Activated B cell treated with CpG ODN at 0.5 μM for 24 hours (primary cell): ENCODE measurements around the gene CDK4. TPM values are rescaled to one million over a fixed set of nuclear protein-coding genes. Genes with fewer than 3 reads are reported as not detected.

Experiments
- ATAC-seq: fragments of 200-7000 bp; cut with Tn5 transposase; one replicate; pipeline ENCODE4 v1.10.0; 2021; ENCODE audit warnings: low read depth, mild to moderate bottlenecking, moderate library complexity
- CTCF ChIA-PET: fragments of 350-600 bp; sonication (Branson Sonifier 250); formaldehyde crosslinking; loops from one replicate; lab custom pipeline; 2021; ENCODE audit warnings: antibody characterized with exemption; lab: Charles Lee
- POLR2A ChIA-PET: fragments of 350-600 bp; sonication (Branson Sonifier 250); formaldehyde crosslinking; loops from one replicate; lab custom pipeline; 2021; ENCODE audit warnings: antibody characterized with exemption; lab: Charles Lee
- DNase-seq: peaks from one replicate; pipeline ENCODE4 v3.0.0; 2022
- H3K27ac Mint-ChIP-seq: one replicate; pipeline ENCODE4 v1.8.0; 2020; ENCODE audit warnings: mixed read lengths
- H3K27me3 Mint-ChIP-seq: one replicate; pipeline ENCODE4 v1.8.0; 2021; ENCODE audit warnings: mixed read lengths
- H3K36me3 Mint-ChIP-seq: one replicate; pipeline ENCODE4 v1.8.0; 2021; ENCODE audit warnings: low read depth, mixed read lengths
- H3K4me1 Mint-ChIP-seq: one replicate; pipeline ENCODE4 v1.8.0; 2021; ENCODE audit warnings: mixed read lengths
- H3K4me3 Mint-ChIP-seq: one replicate; pipeline ENCODE4 v1.8.0; 2020; ENCODE audit warnings: mild to moderate bottlenecking, mixed read lengths
- H3K9me3 Mint-ChIP-seq: one replicate; pipeline ENCODE4 v1.8.0; 2020; ENCODE audit warnings: mixed read lengths
- intact Hi-C: fragments of 100-400 bp; cut with micrococcal nuclease; formaldehyde crosslinking; loops from one replicate; pipeline ENCODE4 v1.15.1; 2024
- total RNA-seq: library from RNA; stranded (reverse); gene quantifications from 2 replicates; pipeline ENCODE4 v1.2.3, GENCODE V29; 2022
- TF ChIP-seq, protein P1 (sequence below): fragments of 200-600 bp; IDR thresholded peaks from one replicate; pipeline ENCODE4 v1.8.0; 2022; ENCODE audit warnings: antibody characterized with exemption, mild to moderate bottlenecking

CDK4 gene
- 95.7 and 95.9 TPM in 2 replicates for total RNA-seq

DNA sequence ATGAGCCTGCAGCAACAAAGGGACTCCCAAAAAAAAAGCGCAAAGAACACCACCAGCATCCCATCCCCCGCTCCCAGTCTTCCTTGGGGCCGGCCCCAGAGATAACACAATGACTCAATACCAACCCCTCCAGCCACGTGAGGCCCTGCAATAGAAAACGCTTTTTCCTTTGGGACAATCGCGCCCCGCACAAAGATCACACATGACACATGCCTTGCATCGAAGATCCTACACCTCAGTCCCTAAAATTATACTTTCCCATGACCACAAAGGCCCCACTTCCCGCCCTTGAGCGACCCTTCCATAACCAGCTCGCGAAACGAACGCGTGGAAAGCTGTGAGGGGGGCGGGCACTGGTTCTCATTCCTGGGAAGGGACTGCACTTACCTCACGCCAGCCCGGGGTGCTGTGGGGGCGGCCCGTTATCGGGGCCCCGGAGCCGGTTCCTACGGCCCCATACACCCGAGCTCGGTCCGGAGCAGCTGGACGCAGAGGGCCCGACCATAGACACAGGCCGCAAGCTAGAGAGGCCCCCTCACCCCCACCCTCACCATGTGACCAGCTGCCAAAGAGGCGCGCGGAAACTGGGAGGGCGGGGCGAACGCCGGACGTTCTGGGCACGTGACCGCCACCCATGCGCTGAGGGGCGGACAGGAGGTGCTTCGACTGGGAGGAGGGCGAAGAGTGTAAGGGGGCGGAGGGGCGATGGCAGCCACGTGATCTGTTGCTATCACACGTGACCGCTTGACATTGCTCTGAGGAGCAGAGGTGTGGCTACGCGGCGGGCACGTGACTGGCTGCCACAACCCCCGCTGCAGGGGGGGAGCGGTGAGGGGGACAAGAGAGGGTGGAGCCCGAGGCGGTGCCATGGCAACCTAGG is at the start of gene CDK4:
Gene CDK4 (minus strand): TSS at position 523 of the 880 bp plus-strand sequence. CDS start 593 bp downstream, outside the sequence.
- intact Hi-C loops: loop anchor here (1.0 to 5.0 kb wide), 9 partner anchors 8 to 1065 kb away; partner anchors contain the start of genes ARHGAP9, DDIT3, EEF1AKMT3 and METTL1
- ChIA-PET POLR2A (interaction anchor here (0.6 to 1.2 kb wide), 8 partner anchors 10 to 1376 kb away, joined by 3 to 6 read pairs (median 3); partner anchors contain the start of genes DDIT3, EEF1AKMT3, METTL1 and OS9), CTCF (no interaction called here)
- Mint-ChIP-seq H3K9me3 (no peaks in the 10 kb centered on the region), H3K27ac (peak within 1 kb of the TSS; percentile 87), H3K27me3 (no peaks in the 10 kb centered on the region), H3K4me3 (peak within 1 kb of the TSS; percentile 90), H3K36me3 (peaks cover 51% of the 10 kb centered on the region), H3K4me1 (peaks cover 55% of the 10 kb centered on the region)
- DNase-seq (peak; percentile 94), ATAC-seq (peak; percentile 76)
- TF ChIP-seq, protein P1, sequence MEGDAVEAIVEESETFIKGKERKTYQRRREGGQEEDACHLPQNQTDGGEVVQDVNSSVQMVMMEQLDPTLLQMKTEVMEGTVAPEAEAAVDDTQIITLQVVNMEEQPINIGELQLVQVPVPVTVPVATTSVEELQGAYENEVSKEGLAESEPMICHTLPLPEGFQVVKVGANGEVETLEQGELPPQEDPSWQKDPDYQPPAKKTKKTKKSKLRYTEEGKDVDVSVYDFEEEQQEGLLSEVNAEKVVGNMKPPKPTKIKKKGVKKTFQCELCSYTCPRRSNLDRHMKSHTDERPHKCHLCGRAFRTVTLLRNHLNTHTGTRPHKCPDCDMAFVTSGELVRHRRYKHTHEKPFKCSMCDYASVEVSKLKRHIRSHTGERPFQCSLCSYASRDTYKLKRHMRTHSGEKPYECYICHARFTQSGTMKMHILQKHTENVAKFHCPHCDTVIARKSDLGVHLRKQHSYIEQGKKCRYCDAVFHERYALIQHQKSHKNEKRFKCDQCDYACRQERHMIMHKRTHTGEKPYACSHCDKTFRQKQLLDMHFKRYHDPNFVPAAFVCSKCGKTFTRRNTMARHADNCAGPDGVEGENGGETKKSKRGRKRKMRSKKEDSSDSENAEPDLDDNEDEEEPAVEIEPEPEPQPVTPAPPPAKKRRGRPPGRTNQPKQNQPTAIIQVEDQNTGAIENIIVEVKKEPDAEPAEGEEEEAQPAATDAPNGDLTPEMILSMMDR: no peak

DNA sequence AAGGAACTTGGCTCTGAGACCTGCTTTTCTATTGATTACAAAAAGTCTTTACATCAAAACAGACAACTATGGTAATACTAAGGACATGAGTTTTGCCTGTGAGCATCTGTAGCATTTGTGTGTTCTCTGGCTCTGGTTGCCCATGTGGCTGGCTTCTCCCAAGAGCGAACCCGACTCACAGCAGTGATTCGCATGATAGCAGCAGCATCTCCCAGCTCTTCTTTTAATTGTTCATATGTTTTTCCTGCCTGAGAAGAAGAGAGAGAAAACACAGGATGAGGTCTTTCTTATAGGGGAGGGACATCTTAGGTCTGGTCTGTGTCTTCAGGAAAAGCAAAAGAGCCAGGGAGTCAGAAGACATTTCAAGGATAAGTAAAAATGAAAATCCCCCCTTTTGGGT is 48.9 kb upstream of the CDK4 start:
- no peak for DNase-seq
- Mint-ChIP-seq H3K9me3 (no peaks in the 10 kb centered on the region), H3K4me1 (no peaks in the 10 kb centered on the region), H3K27me3 (no peaks in the 10 kb centered on the region), H3K27ac (no peak overlapping the region), H3K4me3 (no peak overlapping the region), H3K36me3 (peaks cover 59% of the 10 kb centered on the region)
- TF ChIP-seq, protein P1: no peak
- CTCF ChIA-PET: interaction anchor here (1.3 kb wide), 1 partner anchor 105 kb away, joined by 3 read pairs; no protein-coding TSS in a partner anchor
- intact Hi-C loops: no loop called here
- ATAC-seq: no peak
- POLR2A ChIA-PET: no interaction called here

DNA sequence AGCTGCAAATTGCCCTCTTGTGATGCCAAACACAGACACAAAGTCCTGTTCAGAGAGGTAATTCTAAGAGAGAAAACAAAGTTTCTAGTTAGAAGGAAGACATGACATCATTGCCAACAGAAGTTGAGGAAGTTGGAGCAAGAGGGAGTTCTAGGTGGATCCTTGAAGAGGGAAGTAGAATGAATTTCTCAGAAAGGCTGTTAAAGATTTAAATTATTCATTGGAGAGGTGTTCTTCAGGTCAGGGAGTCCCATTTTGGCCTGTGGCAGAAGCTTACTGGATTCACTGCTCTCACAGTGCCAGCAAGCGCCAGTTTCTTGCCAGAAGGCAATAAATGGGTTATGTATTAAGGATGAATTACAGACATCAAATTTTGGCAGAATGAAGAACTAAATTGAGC is 45.8 kb upstream of the CDK4 start:
- TF ChIP-seq, protein P1: no peak
- intact Hi-C loops: no loop called here
- ChIA-PET POLR2A (no interaction called here), CTCF (no interaction called here)
- no peaks in the 10 kb centered on the region for H3K9me3 Mint-ChIP-seq
- DNase-seq: no peak
- H3K27me3 Mint-ChIP-seq: no peaks in the 10 kb centered on the region
- ATAC-seq: no peak
- no peaks in the 10 kb centered on the region for H3K4me1 Mint-ChIP-seq
- peaks cover 73% of the 10 kb centered on the region for H3K36me3 Mint-ChIP-seq
- H3K4me3 Mint-ChIP-seq: no peak overlapping the region
- H3K27ac Mint-ChIP-seq: no peak overlapping the region

DNA sequence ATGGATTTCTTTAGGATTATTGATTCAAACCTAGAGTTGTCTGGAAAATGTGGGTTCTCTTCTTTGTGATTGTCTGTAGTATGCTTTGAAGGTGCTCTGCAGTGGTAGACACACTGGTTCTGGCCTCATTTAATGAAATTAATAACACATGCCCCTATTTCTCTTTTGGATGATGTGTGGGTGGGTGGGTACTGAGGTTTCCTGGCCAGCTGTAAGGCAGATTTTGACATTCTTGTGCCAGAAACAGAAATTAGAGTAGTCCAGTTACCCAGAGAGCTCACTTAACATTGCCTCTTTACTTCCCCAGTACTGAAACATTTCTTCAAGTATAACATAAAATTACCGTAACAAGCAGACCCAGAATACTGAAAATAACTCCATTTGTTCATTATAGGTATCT is 44.9 kb upstream of the CDK4 start:
- Mint-ChIP-seq H3K27me3 (no peaks in the 10 kb centered on the region), H3K4me3 (no peak overlapping the region), H3K4me1 (no peaks in the 10 kb centered on the region), H3K36me3 (peaks cover 75% of the 10 kb centered on the region), H3K27ac (no peak overlapping the region), H3K9me3 (no peaks in the 10 kb centered on the region)
- no peak for DNase-seq
- intact Hi-C loops: no loop called here
- TF ChIP-seq, protein P1: no peak
- POLR2A ChIA-PET: no interaction called here
- no peak for ATAC-seq
- CTCF ChIA-PET: interaction anchor here (1.4 kb wide), 1 partner anchor 40 kb away, joined by 3 read pairs; no protein-coding TSS in a partner anchor

DNA sequence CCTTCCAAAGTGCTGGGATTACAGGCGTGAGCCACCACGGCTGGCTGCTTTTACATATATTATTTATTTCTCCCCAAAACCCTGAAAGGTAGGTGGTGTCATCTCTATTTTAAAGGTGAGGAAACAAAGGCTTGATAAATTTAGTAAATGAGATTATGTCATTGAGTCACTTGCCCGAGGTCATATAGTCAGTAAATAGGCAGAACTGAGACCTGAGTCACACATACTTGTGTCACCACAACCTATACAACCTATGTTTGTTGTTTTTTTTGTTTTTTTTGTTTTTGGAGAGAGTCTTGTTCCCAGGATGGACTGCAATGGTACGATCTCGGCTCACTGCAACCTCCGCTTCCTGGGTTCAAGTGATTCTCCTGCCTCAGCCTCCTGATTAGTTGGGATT is 43.2 kb upstream of the CDK4 start:
- Mint-ChIP-seq H3K27me3 (no peaks in the 10 kb centered on the region), H3K4me1 (no peaks in the 10 kb centered on the region), H3K36me3 (peaks cover 78% of the 10 kb centered on the region), H3K4me3 (no peak overlapping the region), H3K27ac (no peak overlapping the region), H3K9me3 (no peaks in the 10 kb centered on the region)
- POLR2A ChIA-PET: no interaction called here
- CTCF ChIA-PET: no interaction called here
- TF ChIP-seq, protein P1: no peak
- no peak for DNase-seq
- intact Hi-C loops: no loop called here
- no peak for ATAC-seq
